ENCODE results near the gene FOXJ1. TPM values are rescaled to one million over a fixed set of nuclear protein-coding genes. Genes with fewer than 3 reads are reported as not detected.

The FOXJ1 gene
- total RNA-seq, 1 experiment from 2014 or later = 4.0 TPM

DNA sequence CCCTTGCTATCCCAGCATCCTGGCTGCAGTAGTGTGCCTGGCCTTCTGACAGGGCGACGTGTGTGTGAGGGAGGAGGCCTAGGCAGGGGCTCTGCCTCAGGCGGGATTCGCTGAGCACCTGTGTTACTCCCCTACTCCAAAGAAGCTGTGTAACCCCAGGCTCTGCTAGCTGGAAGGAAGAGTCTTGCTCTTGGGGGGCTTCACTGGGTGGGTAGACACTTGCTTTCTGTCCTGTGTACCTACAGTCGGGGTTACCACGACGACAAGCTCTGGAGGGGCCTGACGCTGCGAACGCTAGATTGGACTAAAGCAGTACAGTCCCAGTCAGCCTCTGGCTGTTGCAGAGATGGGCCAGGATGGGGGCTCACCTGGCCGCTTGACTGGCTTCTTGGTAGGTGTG is 47.0 kb downstream of the FOXJ1 start:
- Histone ChIP-seq H3K79me2 (ENCODE audit: insufficient read depth, low read length) (no peaks in the 10 kb centered on the region), H2BK120ac (ENCODE audit: low read depth, low read length, poor library complexity, severe bottlenecking) (no peak overlapping the region), H3K14ac (ENCODE audit: insufficient read depth, low read length) (no peak overlapping the region), H3K9me3 (ENCODE audit: control insufficient read depth, low read depth, low read length) (no peaks in the 10 kb centered on the region), H4K5ac (ENCODE audit: insufficient read length, low read depth, low read length) (no peak overlapping the region), H3K4me1 (ENCODE audit: insufficient read depth, low read length) (no peaks in the 10 kb centered on the region), H3K23me2 (ENCODE audit: insufficient read length, low read depth, low read length, poor library complexity, severe bottlenecking) (no peaks in the 10 kb centered on the region), H3K4ac (ENCODE audit: low read depth, low read length) (no peak overlapping the region), H4K91ac (ENCODE audit: insufficient read length, low read depth, low read length) (no peak overlapping the region), H4K8ac (replicated peaks; ENCODE audit: insufficient read length, low read depth, low read length) (no peak overlapping the region), H2BK15ac (ENCODE audit: low read depth, low read length) (no peak overlapping the region), H3K79me1 (ENCODE audit: insufficient read depth, low read depth, low read length, poor library complexity, severe bottlenecking) (no peaks in the 10 kb centered on the region), H2BK20ac (ENCODE audit: low read depth, low read length, poor library complexity, severe bottlenecking) (no peak overlapping the region), H3K9ac (ENCODE audit: extremely low read depth, insufficient read length, low read length) (no peak overlapping the region), H2BK12ac (ENCODE audit: insufficient read length, low read depth, low read length) (no peak overlapping the region), H3K56ac (ENCODE audit: insufficient read length, low read depth, low read length) (no peak overlapping the region), H2AFZ (ENCODE audit: low read length) (no peak overlapping the region), H3K27me3 (ENCODE audit: insufficient read depth, low read length) (no peaks in the 10 kb centered on the region), H3T11ph (ENCODE audit: low read length) (no peak overlapping the region), H2AK5ac (ENCODE audit: insufficient read length, low read length) (no peak overlapping the region), H3K23ac (ENCODE audit: insufficient read length, low read depth, low read length) (no peak overlapping the region), H3K27ac (ENCODE audit: insufficient read length, low read depth, low read length) (no peak overlapping the region), H3K4me2 (ENCODE audit: insufficient read depth, insufficient read length, low read length) (no peak overlapping the region), H3K18ac (ENCODE audit: insufficient read length, low read depth, low read length) (no peak overlapping the region), H4K20me1 (ENCODE audit: control insufficient read depth, insufficient read depth, insufficient read length) (no peaks in the 10 kb centered on the region), H2BK5ac (ENCODE audit: insufficient read length, low read length) (no peak overlapping the region)
- TF ChIP-seq, protein P1, sequence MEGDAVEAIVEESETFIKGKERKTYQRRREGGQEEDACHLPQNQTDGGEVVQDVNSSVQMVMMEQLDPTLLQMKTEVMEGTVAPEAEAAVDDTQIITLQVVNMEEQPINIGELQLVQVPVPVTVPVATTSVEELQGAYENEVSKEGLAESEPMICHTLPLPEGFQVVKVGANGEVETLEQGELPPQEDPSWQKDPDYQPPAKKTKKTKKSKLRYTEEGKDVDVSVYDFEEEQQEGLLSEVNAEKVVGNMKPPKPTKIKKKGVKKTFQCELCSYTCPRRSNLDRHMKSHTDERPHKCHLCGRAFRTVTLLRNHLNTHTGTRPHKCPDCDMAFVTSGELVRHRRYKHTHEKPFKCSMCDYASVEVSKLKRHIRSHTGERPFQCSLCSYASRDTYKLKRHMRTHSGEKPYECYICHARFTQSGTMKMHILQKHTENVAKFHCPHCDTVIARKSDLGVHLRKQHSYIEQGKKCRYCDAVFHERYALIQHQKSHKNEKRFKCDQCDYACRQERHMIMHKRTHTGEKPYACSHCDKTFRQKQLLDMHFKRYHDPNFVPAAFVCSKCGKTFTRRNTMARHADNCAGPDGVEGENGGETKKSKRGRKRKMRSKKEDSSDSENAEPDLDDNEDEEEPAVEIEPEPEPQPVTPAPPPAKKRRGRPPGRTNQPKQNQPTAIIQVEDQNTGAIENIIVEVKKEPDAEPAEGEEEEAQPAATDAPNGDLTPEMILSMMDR (conservative IDR thresholded peaks at IDR 0.05) = no peak
- WGBS (ENCODE audit: extremely low coverage, insufficient read length, low lambda C conversion rate) = no CpG with 5 or more reads among the region's 11 CpGs
- H3K27ac Mint-ChIP-seq = no peak overlapping the region
- H3K27me3 Mint-ChIP-seq (ENCODE audit: low read depth) = no peaks in the 10 kb centered on the region
- H3K4me1 Mint-ChIP-seq = no peaks in the 10 kb centered on the region
- DNase-seq = no peak
- no peaks in the 10 kb centered on the region for H3K9me3 Mint-ChIP-seq
- H3K36me3 Mint-ChIP-seq (ENCODE audit: insufficient read depth in 1 of 3, low read depth in 3 of 3) = peaks cover 27 to 79% (median 73%) of the 10 kb centered on the region in 3 experiments; a peak in 6 of 7 replicates
- no peak overlapping the region for H3K4me3 Mint-ChIP-seq

Measured in H9 (cell line).